Vagina (tissue), 2 donors: Measurements from ENCODE around the gene TLE2.

Source experiments
- POLR2A ChIP-seq, 2 donors: fragments of 450-650 bp; IDR thresholded peaks; one replicate each; pipeline ENCODE4 v1.6.1; 2017; ENCODE audit warnings: antibody characterized with exemption in 2 of 2, mild to moderate bottlenecking in 2 of 2, moderate library complexity in 2 of 2
- TF ChIP-seq, protein P1 (sequence below), 3 experiments: fragments of 450-650 bp in 2 of 3; fragments of 200-600 bp in 1 of 3; sonication (generic) in 1 of 3; IDR thresholded peaks; one replicate each; pipeline ENCODE4 v1.5.1; 2017 to 2019; ENCODE audit warnings: antibody characterized with exemption in 3 of 3, mild to moderate bottlenecking in 2 of 3, moderate library complexity in 2 of 3

DNA sequence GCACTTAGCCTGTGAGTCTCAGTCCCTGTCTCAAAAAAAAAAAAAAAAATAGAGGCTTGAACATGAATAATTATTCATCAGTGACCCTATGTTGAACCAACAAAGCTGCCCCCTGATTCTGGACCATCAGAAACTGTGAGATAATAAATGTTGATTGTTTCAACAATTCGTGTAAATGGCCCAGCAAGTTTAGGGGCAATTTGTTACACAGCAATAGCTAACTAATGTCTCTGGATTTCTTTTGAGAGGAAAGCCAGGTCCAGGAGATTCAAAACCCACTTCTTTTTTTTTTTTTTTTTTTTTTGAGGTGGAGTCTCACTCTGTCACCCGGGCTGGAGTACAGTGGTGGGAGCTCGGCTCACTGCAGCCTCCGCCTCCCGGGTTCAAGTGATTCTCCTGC lies 64.2 kb downstream of the TLE2 start:
- no peak for TF ChIP-seq POLR2A (IDR thresholded peaks at IDR 0.05)
- TF ChIP-seq, protein P1, sequence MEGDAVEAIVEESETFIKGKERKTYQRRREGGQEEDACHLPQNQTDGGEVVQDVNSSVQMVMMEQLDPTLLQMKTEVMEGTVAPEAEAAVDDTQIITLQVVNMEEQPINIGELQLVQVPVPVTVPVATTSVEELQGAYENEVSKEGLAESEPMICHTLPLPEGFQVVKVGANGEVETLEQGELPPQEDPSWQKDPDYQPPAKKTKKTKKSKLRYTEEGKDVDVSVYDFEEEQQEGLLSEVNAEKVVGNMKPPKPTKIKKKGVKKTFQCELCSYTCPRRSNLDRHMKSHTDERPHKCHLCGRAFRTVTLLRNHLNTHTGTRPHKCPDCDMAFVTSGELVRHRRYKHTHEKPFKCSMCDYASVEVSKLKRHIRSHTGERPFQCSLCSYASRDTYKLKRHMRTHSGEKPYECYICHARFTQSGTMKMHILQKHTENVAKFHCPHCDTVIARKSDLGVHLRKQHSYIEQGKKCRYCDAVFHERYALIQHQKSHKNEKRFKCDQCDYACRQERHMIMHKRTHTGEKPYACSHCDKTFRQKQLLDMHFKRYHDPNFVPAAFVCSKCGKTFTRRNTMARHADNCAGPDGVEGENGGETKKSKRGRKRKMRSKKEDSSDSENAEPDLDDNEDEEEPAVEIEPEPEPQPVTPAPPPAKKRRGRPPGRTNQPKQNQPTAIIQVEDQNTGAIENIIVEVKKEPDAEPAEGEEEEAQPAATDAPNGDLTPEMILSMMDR (IDR thresholded peaks at IDR 0.05), result no peak
